ENCODE data around the gene ABCG8.

The ABCG8 gene

DNA sequence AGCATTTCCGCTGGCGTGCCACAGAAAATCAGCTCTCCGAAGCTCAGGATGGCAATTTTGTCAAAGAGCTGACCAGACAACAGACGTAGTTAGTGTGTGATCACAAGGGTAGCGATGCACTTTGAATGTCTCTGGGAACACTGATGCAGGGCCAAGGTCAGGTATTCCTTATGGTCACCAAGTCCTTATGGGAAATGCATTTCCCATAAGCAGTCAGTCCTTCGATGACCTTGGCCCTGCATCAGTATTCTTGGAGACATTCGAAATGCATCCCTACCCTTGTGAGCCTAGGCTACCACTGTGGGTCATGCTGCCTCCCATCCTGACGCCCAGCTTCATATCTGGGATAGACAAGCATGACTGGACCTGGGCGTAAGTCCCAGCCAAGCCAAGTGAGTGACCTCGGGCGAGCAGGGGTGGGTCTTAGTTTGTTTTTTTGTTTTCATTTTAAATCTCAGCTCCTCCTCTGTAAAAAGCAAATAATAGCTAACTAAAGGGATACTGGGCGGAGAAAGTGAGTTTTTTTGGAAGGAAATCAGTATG lies 13.7 kb upstream of the ABCG8 start:
- ChIA-PET POLR2A (no interaction called here), CTCF (no interaction called here)
- WGBS (ENCODE audit: insufficient coverage) = 97% methylated on average over 9 of the region's 12 CpGs
- H3K9me3 ChIP-seq (ENCODE audit: control extremely low read depth in 1 of 5, control insufficient read depth in 4 of 5, insufficient read depth in 2 of 5, low read depth in 1 of 5, low read length in 4 of 5) = no peaks in the 10 kb centered on the region
- H3K4me3 ChIP-seq (ENCODE audit: control insufficient read depth in 1 of 7, extremely low read depth in 1 of 7, insufficient read depth in 4 of 7, low read depth in 2 of 7, low read length in 6 of 7) = no peak overlapping the region
- no peak for DNase-seq
- H3K36me3 ChIP-seq (ENCODE audit: control insufficient read depth in 4 of 4, insufficient read depth in 4 of 4, low read length in 3 of 4) = no peaks in the 10 kb centered on the region
- H3K4me1 ChIP-seq (ENCODE audit: control extremely low read depth in 1 of 4, control insufficient read depth in 4 of 4, insufficient read depth in 4 of 4, low read length in 3 of 4) = no peaks in the 10 kb centered on the region
- peaks cover under 1 to 30% (median 5%) of the 10 kb centered on the region in 5 experiments for H3K27me3 ChIP-seq (replicated peaks in 2 of 5; ENCODE audit: control insufficient read depth in 4 of 5, insufficient read depth in 5 of 5, low read length in 4 of 5)
- no peak overlapping the region for H3K27ac ChIP-seq (ENCODE audit: insufficient read depth in 1 of 2, low read depth in 1 of 2, low read length in 2 of 2, poor library complexity in 1 of 2, severe bottlenecking in 2 of 2)

DNA sequence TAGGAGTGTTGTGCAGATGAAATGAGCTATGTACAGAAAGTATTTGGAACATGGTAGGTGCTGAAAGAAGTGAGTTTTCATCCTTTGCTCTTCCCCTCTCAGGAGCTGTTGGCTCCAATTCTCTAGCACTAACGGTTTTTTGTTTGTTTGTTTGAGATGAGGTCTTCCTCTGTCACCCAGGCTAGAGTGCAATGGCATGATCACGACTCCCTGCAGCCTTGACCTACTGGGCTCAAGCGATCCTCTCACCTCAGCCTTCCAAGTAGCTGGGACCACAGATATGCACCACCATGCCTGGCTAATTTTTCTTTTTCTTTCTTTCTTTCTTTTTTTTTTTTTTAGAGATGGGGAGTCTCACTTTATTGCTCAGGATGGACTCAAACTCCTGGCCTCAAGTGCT lies 12.9 kb upstream of the ABCG8 start:
- Histone ChIP-seq H3K4me3 (ENCODE audit: control insufficient read depth in 1 of 7, extremely low read depth in 1 of 7, insufficient read depth in 4 of 7, low read depth in 2 of 7, low read length in 6 of 7) (no peak overlapping the region), H3K36me3 (ENCODE audit: control insufficient read depth in 4 of 4, insufficient read depth in 4 of 4, low read length in 3 of 4) (no peaks in the 10 kb centered on the region), H3K4me1 (ENCODE audit: control extremely low read depth in 1 of 4, control insufficient read depth in 4 of 4, insufficient read depth in 4 of 4, low read length in 3 of 4) (no peaks in the 10 kb centered on the region), H3K27ac (ENCODE audit: insufficient read depth in 1 of 2, low read depth in 1 of 2, low read length in 2 of 2, poor library complexity in 1 of 2, severe bottlenecking in 2 of 2) (no peak overlapping the region), H3K27me3 (replicated peaks in 2 of 5; ENCODE audit: control insufficient read depth in 4 of 5, insufficient read depth in 5 of 5, low read length in 4 of 5) (peaks cover 6 to 39% (median 11%) of the 10 kb centered on the region in 5 experiments), H3K9me3 (ENCODE audit: control extremely low read depth in 1 of 5, control insufficient read depth in 4 of 5, insufficient read depth in 2 of 5, low read depth in 1 of 5, low read length in 4 of 5) (no peaks in the 10 kb centered on the region)
- 87% methylated on average over 3 of the region's 3 CpGs for WGBS (ENCODE audit: insufficient coverage)
- CTCF ChIA-PET = no interaction called here
- POLR2A ChIA-PET = no interaction called here
- DNase-seq = no peak

DNA sequence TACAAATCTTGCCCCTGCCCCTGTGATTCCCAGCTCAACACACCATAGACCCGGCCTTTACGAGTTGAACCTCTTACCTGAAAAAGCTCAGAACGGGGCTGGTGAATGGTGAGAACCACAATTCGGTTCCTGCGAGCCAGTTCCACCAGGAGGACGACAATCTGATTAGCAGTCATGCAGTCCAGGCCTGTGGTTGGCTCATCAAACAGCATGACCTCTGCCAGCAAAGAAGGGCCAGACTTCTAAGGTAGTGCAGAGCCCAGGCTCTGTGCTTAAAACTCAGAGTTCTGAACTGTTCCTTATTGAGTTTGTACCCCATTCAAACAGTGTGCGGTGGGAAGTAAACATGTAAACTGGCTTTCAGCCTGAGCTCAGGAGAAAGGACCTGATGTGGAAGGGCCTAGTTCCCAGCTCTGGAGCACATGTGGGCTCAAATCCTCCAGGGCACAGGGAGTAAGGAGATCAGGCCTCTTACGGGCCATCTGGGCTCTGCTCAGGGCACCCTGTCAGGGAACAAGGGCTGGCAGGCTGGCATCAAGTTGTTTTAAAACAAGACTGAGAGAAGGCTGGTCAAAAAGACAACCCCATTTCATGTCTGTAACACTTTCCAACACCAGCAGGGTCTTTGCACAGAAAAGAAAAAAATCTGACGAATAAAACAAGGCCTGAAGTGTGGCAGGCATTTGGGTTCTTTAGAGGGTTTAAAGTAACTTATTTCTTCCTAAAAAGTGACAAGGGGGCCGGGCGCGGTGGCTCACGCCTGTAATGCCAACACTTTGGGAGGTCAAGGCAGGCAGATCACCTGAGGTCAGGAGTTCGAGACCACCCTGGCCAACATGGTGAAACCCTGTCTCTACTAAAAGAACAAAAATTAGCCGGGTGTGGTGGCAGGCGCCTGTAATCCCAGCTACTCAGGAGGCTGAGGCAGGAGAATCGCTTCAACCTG lies 12.2 kb upstream of the ABCG8 start:
- Histone ChIP-seq H3K27me3 (replicated peaks in 2 of 5; ENCODE audit: control insufficient read depth in 4 of 5, insufficient read depth in 5 of 5, low read length in 4 of 5) (peaks cover 8 to 38% (median 14%) of the 10 kb centered on the region in 5 experiments), H3K27ac (ENCODE audit: insufficient read depth in 1 of 2, low read depth in 1 of 2, low read length in 2 of 2, poor library complexity in 1 of 2, severe bottlenecking in 2 of 2) (no peak overlapping the region), H3K9me3 (ENCODE audit: control extremely low read depth in 1 of 5, control insufficient read depth in 4 of 5, insufficient read depth in 2 of 5, low read depth in 1 of 5, low read length in 4 of 5) (no peaks in the 10 kb centered on the region), H3K36me3 (ENCODE audit: control insufficient read depth in 4 of 4, insufficient read depth in 4 of 4, low read length in 3 of 4) (no peaks in the 10 kb centered on the region), H3K4me1 (ENCODE audit: control extremely low read depth in 1 of 4, control insufficient read depth in 4 of 4, insufficient read depth in 4 of 4, low read length in 3 of 4) (peaks cover 0 to 3% (median 3%) of the 10 kb centered on the region in 4 experiments), H3K4me3 (ENCODE audit: control insufficient read depth in 1 of 7, extremely low read depth in 1 of 7, insufficient read depth in 4 of 7, low read depth in 2 of 7, low read length in 6 of 7) (no peak overlapping the region)
- DNase-seq = no peak
- CTCF ChIA-PET = interaction anchor here (0.9 kb wide), 1 partner anchor 27 kb away, joined by 3 read pairs; no protein-coding TSS in a partner anchor
- WGBS (ENCODE audit: insufficient coverage) = 96% methylated on average over 14 of the region's 17 CpGs
- POLR2A ChIA-PET = no interaction called here

DNA sequence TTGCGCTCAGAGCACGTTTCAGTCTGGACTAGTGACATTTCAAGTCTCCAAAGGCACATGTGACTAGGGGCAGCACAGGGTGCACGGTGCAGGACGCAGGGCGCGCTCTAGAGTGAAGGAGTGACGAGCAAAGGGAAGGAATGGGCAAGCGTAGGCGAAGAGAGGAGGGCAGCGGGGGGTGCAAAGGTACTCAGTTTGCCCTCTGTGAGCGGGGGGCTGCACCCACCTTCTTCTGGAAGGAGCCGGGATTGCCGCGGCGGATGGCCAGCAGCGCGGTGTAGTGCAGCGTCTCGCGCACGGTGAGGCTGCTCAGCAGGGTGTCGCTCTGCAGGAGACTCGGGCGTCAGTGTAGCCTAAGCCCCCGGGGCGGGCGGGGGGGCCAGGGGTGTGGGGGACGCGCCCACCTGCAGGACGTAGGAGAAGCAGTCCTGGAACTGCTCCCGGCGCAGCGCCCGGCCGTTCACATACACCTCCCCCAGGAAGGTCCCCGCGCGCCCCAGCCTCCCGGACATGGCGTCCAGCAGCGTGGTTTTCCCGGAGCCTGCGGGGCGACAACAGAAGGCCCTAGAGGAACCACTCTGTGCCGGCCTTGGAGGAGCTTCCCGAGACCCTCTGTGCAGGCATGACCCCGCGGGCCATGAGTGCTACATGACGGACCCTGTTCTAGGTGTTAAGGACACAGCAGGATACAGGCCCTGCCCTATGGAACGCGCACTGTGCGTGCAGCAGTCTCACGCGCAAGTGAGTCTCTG lies 7.1 kb upstream of the ABCG8 start:
- H3K4me1 ChIP-seq (ENCODE audit: control extremely low read depth in 1 of 4, control insufficient read depth in 4 of 4, insufficient read depth in 4 of 4, low read length in 3 of 4) = peaks cover 0 to 8% (median 5%) of the 10 kb centered on the region in 4 experiments
- H3K4me3 ChIP-seq (ENCODE audit: control insufficient read depth in 1 of 7, extremely low read depth in 1 of 7, insufficient read depth in 4 of 7, low read depth in 2 of 7, low read length in 6 of 7) = peak overlapping the region in 6 of 7 experiments; percentile 19 to 62 (median 56)
- H3K9me3 ChIP-seq (ENCODE audit: control extremely low read depth in 1 of 5, control insufficient read depth in 4 of 5, insufficient read depth in 2 of 5, low read depth in 1 of 5, low read length in 4 of 5) = no peaks in the 10 kb centered on the region
- ChIA-PET POLR2A (no interaction called here), CTCF (no interaction called here)
- peak in 2 of 3 donors; percentile 6 to 15 for DNase-seq
- H3K27ac ChIP-seq (ENCODE audit: insufficient read depth in 1 of 2, low read depth in 1 of 2, low read length in 2 of 2, poor library complexity in 1 of 2, severe bottlenecking in 2 of 2) = no peak overlapping the region
- 8% methylated on average over 43 of the region's 54 CpGs for WGBS (ENCODE audit: insufficient coverage)
- H3K36me3 ChIP-seq (ENCODE audit: control insufficient read depth in 4 of 4, insufficient read depth in 4 of 4, low read length in 3 of 4) = no peaks in the 10 kb centered on the region
- peaks cover 13 to 35% (median 18%) of the 10 kb centered on the region in 5 experiments for H3K27me3 ChIP-seq (replicated peaks in 2 of 5; ENCODE audit: control insufficient read depth in 4 of 5, insufficient read depth in 5 of 5, low read length in 4 of 5)

DNA sequence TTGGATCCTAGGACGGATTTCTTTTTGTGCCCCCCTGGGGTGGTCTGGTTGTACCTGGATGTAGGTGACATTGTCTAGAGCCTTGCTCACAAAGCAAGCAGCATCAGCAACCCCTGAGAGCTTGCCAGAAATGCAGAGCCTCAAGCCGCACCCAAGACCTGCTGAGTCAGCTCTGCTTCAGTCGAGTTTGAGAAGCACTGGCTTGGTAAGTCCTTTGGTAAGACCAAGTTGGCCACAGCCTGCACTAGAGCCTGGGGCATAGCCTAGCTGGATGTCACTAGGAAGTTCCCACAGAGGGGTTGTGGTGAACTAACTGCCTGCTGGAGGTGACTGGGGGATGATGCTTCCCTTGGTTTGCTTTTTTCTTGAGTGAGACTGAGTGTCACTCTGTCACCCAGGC lies 6.3 kb upstream of the ABCG8 start:
- peaks cover 0 to 8% (median 5%) of the 10 kb centered on the region in 4 experiments for H3K4me1 ChIP-seq (ENCODE audit: control extremely low read depth in 1 of 4, control insufficient read depth in 4 of 4, insufficient read depth in 4 of 4, low read length in 3 of 4)
- WGBS (ENCODE audit: insufficient coverage) = 74% methylated on average over 3 of the region's 3 CpGs

DNA sequence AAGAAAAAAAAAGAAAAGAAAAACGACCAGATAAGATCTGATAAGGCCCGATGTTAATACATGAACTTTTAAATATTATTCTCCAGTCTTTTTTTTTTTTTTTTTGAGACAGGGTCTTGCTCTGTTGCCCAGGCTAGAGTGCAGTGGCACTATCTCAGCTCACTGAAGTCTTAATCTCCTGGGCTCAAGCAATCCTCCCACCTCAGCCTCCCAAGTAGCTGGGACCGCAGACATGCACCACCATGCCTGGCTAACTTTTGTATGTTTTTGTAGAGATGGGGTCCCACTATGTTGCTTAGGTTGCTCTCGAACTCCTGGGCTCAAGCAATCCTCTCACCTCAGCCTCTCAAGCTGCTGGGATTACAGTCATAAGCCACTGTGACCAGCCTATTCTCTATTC lies 1.7 kb upstream of the ABCG8 start:
- DNase-seq = no peak
- Histone ChIP-seq H3K4me3 (ENCODE audit: control insufficient read depth in 1 of 7, extremely low read depth in 1 of 7, insufficient read depth in 4 of 7, low read depth in 2 of 7, low read length in 6 of 7) (no peak overlapping the region), H3K9me3 (ENCODE audit: control extremely low read depth in 1 of 5, control insufficient read depth in 4 of 5, insufficient read depth in 2 of 5, low read depth in 1 of 5, low read length in 4 of 5) (no peaks in the 10 kb centered on the region), H3K27ac (ENCODE audit: insufficient read depth in 1 of 2, low read depth in 1 of 2, low read length in 2 of 2, poor library complexity in 1 of 2, severe bottlenecking in 2 of 2) (no peak overlapping the region), H3K36me3 (ENCODE audit: control insufficient read depth in 4 of 4, insufficient read depth in 4 of 4, low read length in 3 of 4) (no peaks in the 10 kb centered on the region), H3K4me1 (ENCODE audit: control extremely low read depth in 1 of 4, control insufficient read depth in 4 of 4, insufficient read depth in 4 of 4, low read length in 3 of 4) (peaks cover 0 to 2% (median under 1%) of the 10 kb centered on the region in 4 experiments), H3K27me3 (replicated peaks in 2 of 5; ENCODE audit: control insufficient read depth in 4 of 5, insufficient read depth in 5 of 5, low read length in 4 of 5) (peaks cover 4 to 7% (median 6%) of the 10 kb centered on the region in 5 experiments)
- ChIA-PET POLR2A (no interaction called here), CTCF (interaction anchor here (0.7 kb wide), 1 partner anchor 658 kb away, joined by 3 read pairs; no protein-coding TSS in a partner anchor)
- WGBS (ENCODE audit: insufficient coverage) = no CpG with 5 or more reads among the region's 4 CpGs

More for the DNA sequence above, 6.3 kb upstream of the ABCG8 start:
- ChIA-PET POLR2A (no interaction called here), CTCF (no interaction called here)
- Histone ChIP-seq H3K36me3 (ENCODE audit: control insufficient read depth in 4 of 4, insufficient read depth in 4 of 4, low read length in 3 of 4) (no peaks in the 10 kb centered on the region), H3K4me3 (ENCODE audit: control insufficient read depth in 1 of 7, extremely low read depth in 1 of 7, insufficient read depth in 4 of 7, low read depth in 2 of 7, low read length in 6 of 7) (peak overlapping the region in 2 of 7 experiments; percentile 55 to 59), H3K27ac (ENCODE audit: insufficient read depth in 1 of 2, low read depth in 1 of 2, low read length in 2 of 2, poor library complexity in 1 of 2, severe bottlenecking in 2 of 2) (no peak overlapping the region), H3K9me3 (ENCODE audit: control extremely low read depth in 1 of 5, control insufficient read depth in 4 of 5, insufficient read depth in 2 of 5, low read depth in 1 of 5, low read length in 4 of 5) (no peaks in the 10 kb centered on the region), H3K27me3 (replicated peaks in 2 of 5; ENCODE audit: control insufficient read depth in 4 of 5, insufficient read depth in 5 of 5, low read length in 4 of 5) (peaks cover 13 to 35% (median 18%) of the 10 kb centered on the region in 5 experiments)
- DNase-seq = peak in 2 of 3 donors; percentile 18 to 23

Data from common myeloid progenitor, CD34-positive (primary cell).